GM18517 (cell line): Measurements from ENCODE around the gene SPTLC1.

Experiments used
- ATAC-seq: cut with Tn5 transposase; IDR thresholded peaks from one replicate; pipeline ENCODE4 v1.9.1; 2021; ENCODE audit warnings: mild to moderate bottlenecking, moderate library complexity; ENCODE audit not compliant: unreplicated experiment

The SPTLC1 gene

GRCh38 chr9:91986248-91986647 is 129.0 kb downstream of the SPTLC1 start:
- no peak for ATAC-seq

GRCh38 chr9:91985692-91986091 is 129.5 kb downstream of the SPTLC1 start:
- ATAC-seq = no peak
